GM12891 (cell line): Measurements from ENCODE around the gene CFAP58.

Source experiments
- DNase-seq: peaks from one replicate; pipeline ENCODE4 v3.0.0; 2011; ENCODE audit warnings: low spot score; ENCODE audit not compliant: insufficient read length
- FAIRE-seq: peaks from 2 replicates; lab custom pipeline; 2011; peaks lifted over from hg19 to GRCh38; lab: Jason Lieb, UNC
- PAX5 ChIP-seq: IDR thresholded peaks from 2 replicates; pipeline ENCODE4 v1.6.1; 2011; ENCODE audit warnings: low read length, moderate library complexity, mild to moderate bottlenecking; ENCODE audit not compliant: insufficient read depth, severe bottlenecking
- POLR2A ChIP-seq: IDR thresholded peaks from 2 replicates; pipeline ENCODE4 v1.6.1; 2011; ENCODE audit warnings: low read depth, low read length, control low read depth
- POLR2AphosphoS5 ChIP-seq: IDR thresholded peaks from 2 replicates; pipeline ENCODE4 v1.6.1; 2011; ENCODE audit warnings: low read depth, low read length, control low read depth
- POU2F2 ChIP-seq: IDR thresholded peaks from 2 replicates; pipeline ENCODE4 v1.6.1; 2011; ENCODE audit warnings: low read depth, mild to moderate bottlenecking, control low read depth, low read length, moderate library complexity
- SPI1 ChIP-seq: IDR thresholded peaks from 2 replicates; pipeline ENCODE4 v1.6.1; 2011; ENCODE audit warnings: low read depth, low read length, control low read depth
- TAF1 ChIP-seq: IDR thresholded peaks from 2 replicates; pipeline ENCODE4 v1.6.1; 2011; ENCODE audit warnings: low read depth, low read length, control low read depth

CFAP58 gene

GRCh38 chr10:104498347-104499081 is 144.9 kb downstream of the CFAP58 start:
- TF ChIP-seq TAF1 (no peak), PAX5 (no peak), POU2F2 (no peak)
- no peak for DNase-seq
- no peak for FAIRE-seq

- FAIRE-seq (no peak), DNase-seq (no peak)
- TF ChIP-seq TAF1: no peak
- no peak for TF ChIP-seq POLR2AphosphoS5
- TF ChIP-seq SPI1: no peak
- TF ChIP-seq PAX5: no peak
- TF ChIP-seq POLR2A: no peak
- no peak for TF ChIP-seq POU2F2
Observed at GRCh38 chr10:104501449-104501848, 147.8 kb downstream of the CFAP58 start.

GRCh38 chr10:104501864-104502579 is 148.4 kb downstream of the CFAP58 start:
- FAIRE-seq: no peak
- TF ChIP-seq TAF1 (no peak), POLR2A (no peak), SPI1 (no peak), POLR2AphosphoS5 (no peak), POU2F2 (no peak), PAX5 (no peak)
- no peak for DNase-seq

- FAIRE-seq (no peak), DNase-seq (no peak)
- no peak for TF ChIP-seq POLR2AphosphoS5
- TF ChIP-seq TAF1: no peak
- no peak for TF ChIP-seq POLR2A
- no peak for TF ChIP-seq PAX5
- no peak for TF ChIP-seq POU2F2
- no peak for TF ChIP-seq SPI1
Observed at GRCh38 chr10:104502907-104503306, 149.3 kb downstream of the CFAP58 start.
